GM18907 (cell line): ENCODE results near the gene SLC22A6.
"Not testable (repeated sequence)": the region's sequence is repeated elsewhere in the genome, so short reads cannot be mapped to it uniquely, and the experiment has no call there.

Experiments used
- ATAC-seq: cut with Tn5 transposase; IDR thresholded peaks from one replicate; pipeline ENCODE4 v1.9.1; 2021; ENCODE audit warnings: mild to moderate bottlenecking, moderate library complexity; ENCODE audit not compliant: unreplicated experiment

The SLC22A6 gene

GRCh38 chr11:62988276-62988675 lies 3.5 kb upstream of the SLC22A6 start:
- ATAC-seq = no peak

GRCh38 chr11:62985041-62985750 lies 429 bp upstream of the SLC22A6 start:
- no peak for ATAC-seq

- ATAC-seq = no peak
Measured at GRCh38 chr11:62983536-62984199, 1.1 kb downstream of the SLC22A6 start.

- ATAC-seq = no peak
Measured at GRCh38 chr11:62981743-62982142, 3.0 kb downstream of the SLC22A6 start.

GRCh38 chr11:62980133-62980760 lies 4.5 kb downstream of the SLC22A6 start:
- no peak for ATAC-seq

GRCh38 chr11:62976109-62976508 lies 8.7 kb downstream of the SLC22A6 start:
- no peak for ATAC-seq

GRCh38 chr11:62974848-62975522 lies 9.8 kb downstream of the SLC22A6 start:
- ATAC-seq = no peak

GRCh38 chr11:62965574-62965973 lies 19.2 kb downstream of the SLC22A6 start:
- ATAC-seq = no peak

- no peak for ATAC-seq
Measured at GRCh38 chr11:62962391-62962790, 22.4 kb downstream of the SLC22A6 start.

- no peak for ATAC-seq
Measured at GRCh38 chr11:62961017-62961570, 23.7 kb downstream of the SLC22A6 start.

- no peak for ATAC-seq
Measured at GRCh38 chr11:62959422-62959980, 25.3 kb downstream of the SLC22A6 start.

- ATAC-seq = no peak
Measured at GRCh38 chr11:62958547-62959421, 26.0 kb downstream of the SLC22A6 start.

- ATAC-seq = no peak
Measured at GRCh38 chr11:62957147-62957546, 27.6 kb downstream of the SLC22A6 start.

- ATAC-seq = no peak
Measured at GRCh38 chr11:62954478-62954877, 30.3 kb downstream of the SLC22A6 start.

GRCh38 chr11:62953811-62954210 lies 31.0 kb downstream of the SLC22A6 start:
- no peak for ATAC-seq

GRCh38 chr11:62948765-62949320 lies 35.9 kb downstream of the SLC22A6 start:
- no peak for ATAC-seq

GRCh38 chr11:62945538-62945937 lies 39.2 kb downstream of the SLC22A6 start:
- not testable (repeated sequence) for ATAC-seq

- not testable (repeated sequence) for ATAC-seq
Measured at GRCh38 chr11:62937528-62937927, 47.2 kb downstream of the SLC22A6 start.

GRCh38 chr11:62934496-62934785 lies 50.3 kb downstream of the SLC22A6 start:
- no peak for ATAC-seq
